CD4-positive, CD25-positive, alpha-beta regulatory T cell (primary cell): ENCODE measurements around the gene PEAK1. TPM values are rescaled to one million over a fixed set of nuclear protein-coding genes. Genes with fewer than 3 reads are reported as not detected.
A peak's percentile ranks its signal among the peaks of the same experiment; 100 is the strongest.

Experiments
- ATAC-seq, 2 donors: fragments of 150-1000 bp; cut with Tn5 transposase; one replicate each; pipeline ENCODE4 v1.10.0; 2021; ENCODE audit warnings: low read depth in 2 of 2, moderate number of reproducible peaks in 2 of 2, moderate library complexity in 1 of 2
- DNase-seq, 3 donors: peaks; one replicate each; pipeline versions ENCODE4 v3.0.0 to v3.0.0-alpha.2; 2012 to 2022; ENCODE audit warnings: mixed read lengths in 1 of 3
- H3K27ac ChIP-seq: one replicate; pipeline ENCODE4 v1.7.0; 2013; ENCODE audit warnings: mild to moderate bottlenecking, low read length; ENCODE audit not compliant: insufficient read depth, poor library complexity, severe bottlenecking
- H3K27me3 ChIP-seq: one replicate; pipeline ENCODE4 v1.7.0; 2013; ENCODE audit warnings: low read length; ENCODE audit not compliant: control insufficient read depth, insufficient read depth
- H3K36me3 ChIP-seq: one replicate; pipeline ENCODE4 v1.7.0; 2013; ENCODE audit warnings: mild to moderate bottlenecking, low read length, moderate library complexity; ENCODE audit not compliant: control insufficient read depth, insufficient read depth
- H3K4me1 ChIP-seq: 2 replicates; pipeline ENCODE4 v1.7.0; 2013; ENCODE audit warnings: mild to moderate bottlenecking, low read length; ENCODE audit not compliant: insufficient read depth, control insufficient read depth, poor library complexity, severe bottlenecking
- H3K4me3 ChIP-seq: one replicate; pipeline ENCODE4 v1.7.0; 2013; ENCODE audit warnings: low read depth, mild to moderate bottlenecking, low read length, moderate library complexity
- H3K9me3 ChIP-seq, 2 experiments: 1 replicate in 1 of 2; 2 replicates in 1 of 2; pipeline ENCODE4 v1.7.0; 2013; ENCODE audit warnings: low read length in 2 of 2, mild to moderate bottlenecking in 1 of 2, moderate library complexity in 1 of 2; ENCODE audit not compliant: control insufficient read depth in 2 of 2
- H3K27ac Mint-ChIP-seq, 3 donors: one replicate each; pipeline ENCODE4 v1.8.0; 2020 to 2022; ENCODE audit warnings: mild to moderate bottlenecking in 3 of 3, mixed read lengths in 3 of 3, moderate library complexity in 2 of 3
- H3K27me3 Mint-ChIP-seq: one replicate; pipeline ENCODE4 v1.8.0; 2022; ENCODE audit warnings: mild to moderate bottlenecking, mixed read lengths
- H3K36me3 Mint-ChIP-seq: one replicate; pipeline ENCODE4 v1.8.0; 2020; ENCODE audit warnings: mixed read lengths
- H3K4me1 Mint-ChIP-seq, 4 donors: one replicate each; pipeline ENCODE4 v1.8.0; 2020 to 2022; ENCODE audit warnings: mixed read lengths in 4 of 4, mild to moderate bottlenecking in 1 of 4
- H3K4me3 Mint-ChIP-seq, 4 donors: one replicate each; pipeline ENCODE4 v1.8.0; 2020 to 2022; ENCODE audit warnings: mild to moderate bottlenecking in 4 of 4, mixed read lengths in 4 of 4, moderate library complexity in 3 of 4
- H3K9me3 Mint-ChIP-seq, 7 donors: one replicate each; pipeline ENCODE4 v1.8.0; 2020 to 2022; ENCODE audit warnings: mixed read lengths in 7 of 7, mild to moderate bottlenecking in 3 of 7, moderate library complexity in 2 of 7
- polyA plus RNA-seq, 4 donors: library from polyadenylated mRNA; unstranded; fragments of 300-500 nt; fragmentation: Illumina TruSeq; gene quantifications; one replicate each; pipeline ENCODE4 v1.2.3, GENCODE V29; 2021
- total RNA-seq: library from RNA; stranded (reverse); gene quantifications from one replicate; pipeline ENCODE4 v1.2.3, GENCODE V29; 2022

The PEAK1 gene
- total and polyA plus RNA-seq, 5 donors from 2014 or later = 0.15 to 9.6 (median 1.1) TPM

DNA sequence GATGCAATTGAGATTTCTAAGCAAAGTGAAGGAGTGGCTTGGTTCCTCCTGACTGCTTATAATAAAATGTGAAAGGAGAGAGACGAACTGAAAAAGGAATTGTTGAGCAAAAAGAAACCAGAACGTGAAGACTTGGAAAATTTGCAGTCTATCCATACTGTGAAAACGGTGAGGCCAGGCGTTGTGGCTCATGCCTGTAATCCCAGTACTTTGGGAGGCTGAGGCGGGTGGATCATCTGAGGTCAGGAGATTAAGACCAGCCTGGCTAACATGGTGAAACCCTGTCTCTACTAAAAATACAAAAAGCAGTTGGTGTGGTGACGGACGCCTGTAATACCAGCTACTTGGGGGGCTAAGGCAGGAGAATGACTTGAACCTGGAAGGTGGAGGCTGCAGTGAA is 292.3 kb downstream of the PEAK1 start:
- no peaks in the 10 kb centered on the region for H3K4me1 ChIP-seq
- no peak overlapping the region for H3K4me3 ChIP-seq
- peaks cover 5% of the 10 kb centered on the region for H3K36me3 Mint-ChIP-seq
- no peaks in the 10 kb centered on the region for H3K27me3 Mint-ChIP-seq
- peaks cover 0 to 6% (median 0%) of the 10 kb centered on the region in 4 donors for H3K4me1 Mint-ChIP-seq
- H3K9me3 Mint-ChIP-seq = no peaks in the 10 kb centered on the region
- H3K27ac Mint-ChIP-seq = no peak overlapping the region
- DNase-seq (no peak), ATAC-seq (no peak)
- no peaks in the 10 kb centered on the region for H3K36me3 ChIP-seq
- H3K9me3 ChIP-seq = no peaks in the 10 kb centered on the region
- no peaks in the 10 kb centered on the region for H3K27me3 ChIP-seq
- H3K4me3 Mint-ChIP-seq = no peak overlapping the region
- H3K27ac ChIP-seq = no peak overlapping the region

DNA sequence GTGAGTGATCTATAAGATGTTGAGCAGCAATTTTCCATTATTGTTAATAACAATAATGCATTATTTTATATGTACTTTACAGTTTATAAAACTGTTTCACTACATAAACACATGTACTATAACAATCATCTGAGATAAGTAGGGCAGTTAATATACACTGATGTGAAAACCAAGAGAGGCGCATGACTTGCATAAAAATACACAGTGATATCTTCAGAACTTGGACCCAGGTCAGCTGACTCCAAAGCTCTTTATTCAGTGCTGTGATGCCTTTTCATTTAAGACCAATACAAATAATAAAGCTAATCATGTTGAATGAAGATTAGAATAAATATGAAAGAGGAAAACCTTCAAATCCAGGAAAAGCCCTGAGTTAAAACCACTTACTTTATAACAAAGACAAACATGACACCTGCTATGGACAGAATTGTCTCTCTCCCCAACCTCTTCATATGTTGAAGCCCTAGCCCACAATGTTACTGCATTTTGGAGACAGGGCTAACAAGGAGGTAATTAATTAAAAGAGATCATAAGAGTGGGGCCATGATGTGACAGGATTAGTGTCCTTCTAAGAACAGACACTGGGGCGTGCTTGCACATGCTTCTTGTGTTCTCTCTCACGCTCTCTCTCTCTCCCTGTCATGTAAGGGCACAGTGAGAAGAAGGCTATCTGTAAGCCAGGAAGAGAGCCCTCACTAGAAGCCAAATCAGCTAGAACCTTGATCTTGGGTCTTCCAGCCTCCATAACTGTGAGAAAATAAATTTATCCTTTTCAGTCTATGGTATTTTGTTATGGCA is 293.2 kb downstream of the PEAK1 start:
- Mint-ChIP-seq H3K4me1 (peaks cover 0 to 6% (median 0%) of the 10 kb centered on the region in 4 donors), H3K9me3 (no peaks in the 10 kb centered on the region), H3K27ac (no peak overlapping the region), H3K36me3 (peaks cover 4% of the 10 kb centered on the region), H3K4me3 (no peak overlapping the region), H3K27me3 (no peaks in the 10 kb centered on the region)
- Histone ChIP-seq H3K9me3 (no peaks in the 10 kb centered on the region), H3K36me3 (no peaks in the 10 kb centered on the region), H3K27ac (no peak overlapping the region), H3K4me3 (no peak overlapping the region), H3K27me3 (no peaks in the 10 kb centered on the region), H3K4me1 (no peaks in the 10 kb centered on the region)
- no peak for DNase-seq
- ATAC-seq = no peak

DNA sequence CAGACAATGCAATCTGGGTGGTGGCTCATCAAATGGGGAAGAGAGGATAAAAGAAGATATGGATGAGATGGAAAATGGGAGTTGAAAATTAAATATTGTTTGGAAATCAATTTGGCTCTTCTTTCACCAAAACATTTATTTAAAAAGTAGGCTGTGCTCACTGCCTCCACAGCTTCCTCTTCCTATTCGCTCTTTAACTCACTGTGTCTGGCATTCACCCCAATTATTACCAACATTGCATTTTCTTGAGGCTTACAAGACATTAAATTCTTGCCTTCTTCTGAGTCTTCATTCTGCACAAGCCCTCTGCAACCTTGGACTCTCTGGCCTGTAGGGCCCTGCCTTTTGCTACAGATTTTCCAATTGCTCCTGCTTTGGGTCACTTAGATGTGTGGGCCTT is 296.1 kb downstream of the PEAK1 start:
- Mint-ChIP-seq H3K9me3 (no peaks in the 10 kb centered on the region), H3K36me3 (peaks cover 4% of the 10 kb centered on the region), H3K27ac (no peak overlapping the region), H3K27me3 (peaks cover 6% of the 10 kb centered on the region), H3K4me3 (no peak overlapping the region), H3K4me1 (peaks cover 0 to 9% (median 3%) of the 10 kb centered on the region in 4 donors)
- ATAC-seq (no peak), DNase-seq (no peak)
- no peaks in the 10 kb centered on the region for H3K4me1 ChIP-seq
- H3K27ac ChIP-seq = no peak overlapping the region
- H3K36me3 ChIP-seq = no peaks in the 10 kb centered on the region
- no peaks in the 10 kb centered on the region for H3K9me3 ChIP-seq
- no peak overlapping the region for H3K4me3 ChIP-seq
- H3K27me3 ChIP-seq = no peaks in the 10 kb centered on the region

DNA sequence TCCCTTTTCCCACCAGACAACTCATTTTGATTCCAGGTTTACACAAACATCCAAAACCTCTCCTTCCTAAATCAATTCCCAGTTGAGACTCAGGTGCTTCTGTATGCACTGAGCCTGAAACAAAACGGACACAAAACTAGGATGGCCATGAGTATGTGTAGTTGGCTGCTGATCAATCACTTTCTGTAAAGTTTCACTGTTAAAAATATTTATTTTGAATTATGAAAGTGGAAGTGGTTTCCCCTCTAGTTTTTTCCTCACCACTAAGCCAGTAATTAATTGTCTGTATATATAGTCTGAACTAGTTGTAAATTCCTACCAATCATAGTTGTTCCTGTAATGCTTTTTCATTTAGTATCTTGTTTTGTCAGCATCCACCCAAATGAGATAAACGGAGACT is 297.3 kb downstream of the PEAK1 start:
- Mint-ChIP-seq H3K27ac (no peak overlapping the region), H3K9me3 (no peaks in the 10 kb centered on the region)
- no peak for ATAC-seq

DNA sequence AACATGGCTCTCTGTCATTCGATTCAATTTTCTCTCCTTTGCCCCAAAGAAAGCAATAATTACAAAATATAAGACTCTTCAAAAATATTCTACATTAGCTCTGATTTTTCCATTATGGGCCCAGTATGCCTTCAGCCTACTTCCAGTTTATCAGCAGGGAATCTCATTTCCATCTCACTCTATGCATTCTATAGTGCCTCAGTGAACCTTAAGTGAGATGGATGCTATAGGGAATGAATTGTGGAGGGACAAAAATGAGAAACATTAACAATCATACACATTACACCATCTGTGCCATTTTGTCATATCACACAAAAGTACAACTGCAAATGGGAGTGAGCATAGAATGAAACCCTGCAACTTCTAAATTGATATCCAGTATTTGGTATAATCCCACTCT is 298.3 kb downstream of the PEAK1 start:
- no peaks in the 10 kb centered on the region for H3K27me3 ChIP-seq
- H3K9me3 Mint-ChIP-seq = no peaks in the 10 kb centered on the region
- H3K4me1 Mint-ChIP-seq = peaks cover 0 to 12% (median 4%) of the 10 kb centered on the region in 4 donors
- H3K4me3 ChIP-seq = no peak overlapping the region
- no peak overlapping the region for H3K27ac Mint-ChIP-seq
- H3K4me3 Mint-ChIP-seq = no peak overlapping the region
- no peaks in the 10 kb centered on the region for H3K36me3 ChIP-seq
- ATAC-seq (no peak), DNase-seq (no peak)
- peaks cover 4% of the 10 kb centered on the region for H3K36me3 Mint-ChIP-seq
- H3K27me3 Mint-ChIP-seq = peaks cover 10% of the 10 kb centered on the region
- no peaks in the 10 kb centered on the region for H3K4me1 ChIP-seq
- H3K9me3 ChIP-seq = no peaks in the 10 kb centered on the region
- no peak overlapping the region for H3K27ac ChIP-seq

More for the DNA sequence above, 297.3 kb downstream of the PEAK1 start:
- no peaks in the 10 kb centered on the region for H3K36me3 ChIP-seq
- peaks cover 4% of the 10 kb centered on the region for H3K36me3 Mint-ChIP-seq
- no peaks in the 10 kb centered on the region for H3K27me3 ChIP-seq
- no peak overlapping the region for H3K4me3 Mint-ChIP-seq
- no peak for DNase-seq
- no peaks in the 10 kb centered on the region for H3K9me3 ChIP-seq
- H3K27ac ChIP-seq = no peak overlapping the region
- no peaks in the 10 kb centered on the region for H3K4me1 ChIP-seq
- H3K27me3 Mint-ChIP-seq = peaks cover 10% of the 10 kb centered on the region
- peaks cover 0 to 12% (median 4%) of the 10 kb centered on the region in 4 donors for H3K4me1 Mint-ChIP-seq
- H3K4me3 ChIP-seq = no peak overlapping the region

DNA sequence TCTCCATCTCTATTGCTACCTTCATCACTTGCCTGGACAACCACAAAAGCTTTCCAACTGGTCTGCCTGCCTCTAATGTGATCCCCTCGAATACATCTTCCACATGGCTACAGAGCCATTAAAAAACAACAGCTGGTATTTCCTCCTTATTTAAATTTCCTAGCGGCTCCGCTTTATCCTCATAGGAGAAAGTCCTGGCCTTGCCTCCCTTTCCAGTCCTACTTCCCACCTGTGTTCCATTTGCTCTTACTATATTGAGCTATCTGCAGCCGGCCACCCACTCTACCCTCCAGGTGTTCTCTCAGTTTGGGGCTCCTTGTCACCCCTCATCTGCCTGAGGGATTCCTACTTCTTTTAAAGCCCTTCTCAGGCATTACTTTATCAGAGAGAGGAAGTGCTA is 299.3 kb downstream of the PEAK1 start:
- H3K27ac ChIP-seq = no peak overlapping the region
- H3K36me3 ChIP-seq = no peaks in the 10 kb centered on the region
- peaks cover 4% of the 10 kb centered on the region for H3K36me3 Mint-ChIP-seq
- no peaks in the 10 kb centered on the region for H3K9me3 ChIP-seq
- H3K4me1 ChIP-seq = no peaks in the 10 kb centered on the region
- no peak for ATAC-seq
- DNase-seq = no peak
- no peak overlapping the region for H3K4me3 Mint-ChIP-seq
- peaks cover 0 to 12% (median 4%) of the 10 kb centered on the region in 4 donors for H3K4me1 Mint-ChIP-seq
- no peaks in the 10 kb centered on the region for H3K9me3 Mint-ChIP-seq
- no peak overlapping the region for H3K27ac Mint-ChIP-seq
- no peaks in the 10 kb centered on the region for H3K27me3 ChIP-seq
- H3K27me3 Mint-ChIP-seq = peaks cover 10% of the 10 kb centered on the region
- no peak overlapping the region for H3K4me3 ChIP-seq

DNA sequence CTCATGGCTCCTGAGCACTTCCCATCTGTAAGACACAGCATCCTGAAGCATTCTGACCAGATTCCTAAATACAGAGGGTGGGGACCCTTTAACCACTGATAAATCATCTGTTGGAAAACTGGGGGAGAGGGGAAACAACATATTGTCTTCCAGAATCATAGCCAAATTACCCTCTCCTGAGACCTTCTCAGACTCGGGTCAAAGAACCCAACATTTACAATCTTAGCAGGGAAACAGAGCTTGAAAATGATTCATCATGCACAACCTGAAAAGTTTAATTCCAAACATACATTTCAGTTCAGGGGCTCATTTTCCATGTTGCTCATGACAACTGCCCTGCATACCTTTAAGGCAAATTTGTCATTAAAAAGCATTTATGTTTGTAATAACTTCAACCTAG is 300.5 kb downstream of the PEAK1 start:
- Mint-ChIP-seq H3K4me3 (no peak overlapping the region), H3K27ac (no peak overlapping the region), H3K4me1 (peaks cover 0 to 11% (median 4%) of the 10 kb centered on the region in 4 donors), H3K36me3 (peaks cover 4% of the 10 kb centered on the region), H3K27me3 (peaks cover 10% of the 10 kb centered on the region), H3K9me3 (no peaks in the 10 kb centered on the region)
- H3K4me3 ChIP-seq = no peak overlapping the region
- no peaks in the 10 kb centered on the region for H3K4me1 ChIP-seq
- no peak overlapping the region for H3K27ac ChIP-seq
- ATAC-seq = no peak
- H3K9me3 ChIP-seq = no peaks in the 10 kb centered on the region
- no peak for DNase-seq
- H3K36me3 ChIP-seq = no peaks in the 10 kb centered on the region
- no peaks in the 10 kb centered on the region for H3K27me3 ChIP-seq

DNA sequence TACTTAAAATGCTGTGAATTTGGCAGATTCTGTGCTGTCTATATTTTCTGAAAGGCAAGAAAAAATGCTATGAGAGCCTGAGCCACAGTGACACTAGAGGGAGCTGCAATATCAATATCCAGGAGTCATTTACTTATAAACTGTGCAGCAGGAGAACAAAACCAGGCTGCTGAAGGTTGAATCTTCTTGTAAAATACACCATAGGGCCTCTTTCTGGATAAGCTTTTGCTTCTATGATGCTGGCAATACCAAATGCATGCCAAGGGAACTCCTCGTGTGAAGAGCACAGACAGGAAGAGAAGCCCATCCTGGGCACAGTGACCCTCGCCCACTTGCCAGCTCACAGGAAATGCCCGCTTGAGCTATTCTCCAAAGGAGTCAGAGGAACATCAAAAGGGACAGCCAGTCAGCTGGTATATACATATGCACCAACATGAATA is 301.0 kb downstream of the PEAK1 start:
- Histone ChIP-seq H3K4me3 (no peak overlapping the region), H3K9me3 (no peaks in the 10 kb centered on the region), H3K4me1 (no peaks in the 10 kb centered on the region), H3K27ac (no peak overlapping the region), H3K27me3 (no peaks in the 10 kb centered on the region), H3K36me3 (no peaks in the 10 kb centered on the region)
- no peaks in the 10 kb centered on the region for H3K9me3 Mint-ChIP-seq
- peaks cover 4% of the 10 kb centered on the region for H3K36me3 Mint-ChIP-seq
- peak; percentile 6 to 72 (median 38) for DNase-seq
- H3K4me1 Mint-ChIP-seq = peaks cover 0 to 6% (median 4%) of the 10 kb centered on the region in 4 donors
- peak in 1 of 2 donors; percentile 53 for ATAC-seq
- H3K27ac Mint-ChIP-seq = no peak overlapping the region
- H3K27me3 Mint-ChIP-seq = peaks cover 10% of the 10 kb centered on the region
- H3K4me3 Mint-ChIP-seq = no peak overlapping the region
